DMS 273 (cell line): Measurements from ENCODE around the gene FIP1L1.

Experiments used
- DNase-seq: peaks from one replicate; lab custom pipeline; 2025; ENCODE audit not compliant: unreplicated experiment; lab: John Stamatoyannopoulos, UW

Gene FIP1L1

GRCh38 chr4:53499791-53500190, 122.3 kb downstream of the FIP1L1 start:
- DNase-seq: no peak

- no peak for DNase-seq
Observed at GRCh38 chr4:53500546-53500945, 123.1 kb downstream of the FIP1L1 start.

GRCh38 chr4:53501561-53501960, 124.1 kb downstream of the FIP1L1 start:
- no peak for DNase-seq

GRCh38 chr4:53502094-53502493, 124.7 kb downstream of the FIP1L1 start:
- DNase-seq: no peak

- DNase-seq: peak; percentile 9
Observed at GRCh38 chr4:53505947-53506346, 128.5 kb downstream of the FIP1L1 start.

GRCh38 chr4:53507058-53507457, 129.6 kb downstream of the FIP1L1 start:
- DNase-seq: no peak

- DNase-seq: peak; percentile 10
Observed at GRCh38 chr4:53507671-53508286, 130.3 kb downstream of the FIP1L1 start.

GRCh38 chr4:53508446-53508845, 131.0 kb downstream of the FIP1L1 start:
- no peak for DNase-seq

GRCh38 chr4:53510321-53510720, 132.9 kb downstream of the FIP1L1 start:
- no peak for DNase-seq
